RWPE2 (cell line): ENCODE results near the gene RPTOR.

Experiments used
- ATAC-seq: fragments of 200-7000 bp; cut with Tn5 transposase; 3 replicates; pipeline ENCODE4 v1.9.1; 2021; ENCODE audit warnings: low read depth
- DNase-seq: peaks from one replicate; pipeline ENCODE4 v3.0.0-alpha.2; 2020; ENCODE audit warnings: low spot score
- H3K27ac ChIP-seq: fragments of 450-650 bp; 2 replicates; pipeline ENCODE4 v1.5.1; 2017; ENCODE audit warnings: mild to moderate bottlenecking; ENCODE audit not compliant: poor library complexity, severe bottlenecking
- H3K27me3 ChIP-seq: fragments of 250-450 bp; sonication (Bioruptor Pico); 2 replicates; pipeline ENCODE4 v1.5.1; 2021; ENCODE audit warnings: mild to moderate bottlenecking, moderate library complexity; ENCODE audit not compliant: insufficient read depth, poor library complexity, severe bottlenecking
- H3K36me3 ChIP-seq: fragments of 250-450 bp; sonication (Bioruptor Pico); 2 replicates; pipeline ENCODE4 v1.5.1; 2020; ENCODE audit warnings: low read depth, mild to moderate bottlenecking, moderate library complexity
- H3K4me1 ChIP-seq: fragments of 250-450 bp; sonication (Bioruptor Pico); 2 replicates; pipeline ENCODE4 v1.5.1; 2021; ENCODE audit warnings: mild to moderate bottlenecking, moderate library complexity; ENCODE audit not compliant: insufficient read depth, poor library complexity, severe bottlenecking
- H3K4me3 ChIP-seq: fragments of 250-450 bp; sonication (Bioruptor Pico); 2 replicates; pipeline ENCODE4 v1.5.1; 2021; ENCODE audit warnings: mild to moderate bottlenecking, moderate library complexity; ENCODE audit not compliant: severe bottlenecking
- H3K9me3 ChIP-seq: fragments of 250-450 bp; sonication (Bioruptor Pico); 2 replicates; pipeline ENCODE4 v1.5.1; 2021; ENCODE audit warnings: mild to moderate bottlenecking, moderate library complexity; ENCODE audit not compliant: severe bottlenecking
- CTCF ChIP-seq: fragments of 450-650 bp; IDR thresholded peaks from one replicate; pipeline ENCODE4 v1.5.1; 2017; ENCODE audit warnings: mild to moderate bottlenecking, moderate library complexity; ENCODE audit not compliant: poor library complexity, severe bottlenecking

The RPTOR gene

GRCh38 chr17:80520810-80521455 is 23.7 kb upstream of the RPTOR start:
- Histone ChIP-seq H3K27me3 (no peaks in the 10 kb centered on the region), H3K4me1 (no peaks in the 10 kb centered on the region), H3K9me3 (no peaks in the 10 kb centered on the region), H3K36me3 (no peaks in the 10 kb centered on the region), H3K27ac (no peak overlapping the region), H3K4me3 (no peak overlapping the region)
- TF ChIP-seq CTCF = no peak
- DNase-seq = no peak
- ATAC-seq = no peak

GRCh38 chr17:80523054-80523744 is 21.4 kb upstream of the RPTOR start:
- ATAC-seq (no peak), DNase-seq (no peak)
- Histone ChIP-seq H3K27me3 (no peaks in the 10 kb centered on the region), H3K4me3 (no peak overlapping the region), H3K4me1 (peaks cover 9% of the 10 kb centered on the region), H3K27ac (no peak overlapping the region), H3K36me3 (no peaks in the 10 kb centered on the region), H3K9me3 (no peaks in the 10 kb centered on the region)
- no peak for TF ChIP-seq CTCF

- H3K4me3 ChIP-seq = no peak overlapping the region
- TF ChIP-seq CTCF = no peak
- DNase-seq = no peak
- H3K27me3 ChIP-seq = no peaks in the 10 kb centered on the region
- H3K4me1 ChIP-seq = peaks cover 9% of the 10 kb centered on the region
- H3K27ac ChIP-seq = no peak overlapping the region
- H3K9me3 ChIP-seq = no peaks in the 10 kb centered on the region
- no peaks in the 10 kb centered on the region for H3K36me3 ChIP-seq
- no peak for ATAC-seq
These were observed 20.5 kb upstream of the RPTOR start for GRCh38 chr17:80523956-80524712.

DNA sequence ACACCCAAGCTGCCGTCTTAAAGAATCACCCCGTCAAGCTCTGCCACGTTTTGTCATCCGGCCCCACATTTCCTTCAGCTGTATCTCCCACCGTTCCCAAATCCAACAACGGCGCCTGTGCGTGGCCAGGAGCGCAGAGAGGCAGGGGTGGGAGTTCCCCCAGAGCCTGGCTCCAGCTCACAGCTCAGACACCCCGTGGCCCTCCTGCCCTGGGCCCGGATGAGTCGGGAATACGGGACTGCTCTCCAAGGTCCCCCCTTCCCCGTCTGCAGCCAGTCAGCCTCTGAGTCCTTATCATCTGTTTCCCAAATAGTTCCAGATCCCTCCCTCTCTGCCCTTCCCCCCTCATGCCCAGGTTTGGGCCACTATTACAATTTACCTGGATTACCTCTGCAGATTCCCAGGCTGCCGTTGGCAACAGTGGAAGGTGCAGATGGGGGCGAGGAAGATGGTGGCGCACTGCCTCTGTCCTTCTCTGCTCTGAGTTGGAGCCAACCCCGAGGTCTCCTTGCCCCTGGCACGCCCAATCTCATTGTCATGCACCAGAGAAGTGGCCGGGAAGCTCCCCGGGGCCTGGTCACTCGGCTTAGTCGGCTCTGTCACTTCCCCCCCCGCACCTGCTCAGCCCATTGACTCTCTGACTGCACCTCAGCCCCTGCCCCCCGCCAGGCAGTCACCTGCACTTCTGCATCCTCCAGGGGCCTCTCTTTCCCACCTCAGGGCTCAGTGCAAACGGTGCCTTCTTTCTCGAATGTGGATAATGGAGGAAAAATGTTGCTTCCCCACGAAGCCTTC is 18.3 kb upstream of the RPTOR start:
- Histone ChIP-seq H3K9me3 (no peaks in the 10 kb centered on the region), H3K27me3 (no peaks in the 10 kb centered on the region), H3K4me1 (peaks cover 9% of the 10 kb centered on the region), H3K36me3 (no peaks in the 10 kb centered on the region), H3K4me3 (no peak overlapping the region), H3K27ac (no peak overlapping the region)
- TF ChIP-seq CTCF = no peak
- DNase-seq = no peak
- no peak for ATAC-seq
